ENCODE data around the gene SLC25A11. TPM values are rescaled to one million over a fixed set of nuclear protein-coding genes. Genes with fewer than 3 reads are reported as not detected.

The SLC25A11 gene
- total RNA-seq, 4 donors from 2014 or later: 38.9 to 74.2 (median 47.1) TPM

GRCh38 chr17:4903051-4903818, 36.6 kb downstream of the SLC25A11 start, which contains the start of gene CHRNE:
Gene CHRNE, minus strand, starts transcription at chr17:4903098. Its CDS starts 35 bp downstream, at chr17:4903063.
- peak in 2 of 3 donors; percentile 21 to 40 for TF ChIP-seq CTCF (IDR thresholded peaks at IDR 0.05)
- ATAC-seq (ENCODE audit: low FRiP score) (no peak), DNase-seq (ENCODE audit: low spot score) (peak; percentile 88)

GRCh38 chr17:4902540-4902939, 37.3 kb downstream of the SLC25A11 start:
- TF ChIP-seq CTCF (IDR thresholded peaks at IDR 0.05): no peak
- ATAC-seq (ENCODE audit: low FRiP score) (no peak), DNase-seq (ENCODE audit: low spot score) (no peak)

- ATAC-seq (ENCODE audit: low FRiP score): no peak
- DNase-seq (ENCODE audit: low spot score): no peak
- TF ChIP-seq CTCF (IDR thresholded peaks at IDR 0.05): no peak
These were observed 38.0 kb downstream of the SLC25A11 start for GRCh38 chr17:4901648-4902344.

GRCh38 chr17:4901108-4901647, 38.7 kb downstream of the SLC25A11 start:
- no peak for TF ChIP-seq CTCF (IDR thresholded peaks at IDR 0.05)
- no peak for ATAC-seq (ENCODE audit: low FRiP score)
- no peak for DNase-seq (ENCODE audit: low spot score)

- ATAC-seq (ENCODE audit: low FRiP score): no peak
- TF ChIP-seq CTCF (IDR thresholded peaks at IDR 0.05): no peak
These were observed 39.4 kb downstream of the SLC25A11 start for GRCh38 chr17:4900231-4901107.

GRCh38 chr17:4899341-4900230, 40.3 kb downstream of the SLC25A11 start, which contains the start of gene C17orf107:
Gene C17orf107, plus strand, starts transcription at chr17:4899536. Its CDS starts 227 bp downstream, at chr17:4899763.
- DNase-seq (ENCODE audit: low spot score) (peak; percentile 81), ATAC-seq (ENCODE audit: low FRiP score) (peak; percentile 82)
- no peak for TF ChIP-seq CTCF (IDR thresholded peaks at IDR 0.05)

More at GRCh38 chr17:4900231-4901107, 39.4 kb downstream of the SLC25A11 start:
- DNase-seq (ENCODE audit: low spot score): no peak

Measured in omental fat pad (tissue), 4 donors.